ENCODE results near the gene HIP1.
"Not testable (repeated sequence)": the region's sequence is repeated elsewhere in the genome, so short reads cannot be mapped to it uniquely, and the experiment has no call there.

The HIP1 gene

DNA sequence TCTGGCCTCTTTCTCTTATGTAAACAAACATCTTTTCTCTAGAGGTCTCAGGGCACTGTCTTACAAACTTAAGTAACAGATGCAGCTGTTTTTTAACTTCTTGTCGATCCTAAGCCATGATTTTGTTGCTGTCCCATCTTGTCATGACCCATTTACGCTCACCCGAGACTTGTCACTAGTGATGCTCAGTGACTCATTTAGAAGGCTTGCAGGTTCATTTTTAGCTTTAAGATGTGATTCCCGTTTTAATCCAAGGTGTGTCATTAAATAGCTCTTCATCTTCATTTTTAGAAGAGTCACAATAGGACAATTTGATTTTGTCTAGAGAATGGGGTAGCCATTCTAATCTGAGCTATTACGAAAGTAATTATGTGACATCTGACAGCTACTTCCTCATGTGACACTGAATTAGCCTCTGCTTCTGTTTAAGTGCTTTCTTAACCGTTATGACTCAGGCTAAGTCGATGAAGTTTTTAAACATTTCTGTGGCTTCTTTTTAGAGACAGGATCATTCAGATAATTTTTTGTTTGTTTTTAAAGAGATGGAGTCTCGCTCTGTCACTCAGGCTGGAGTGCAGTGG, 203.9 kb downstream of the HIP1 start:
- no peak for FAIRE-seq
- DNase-seq (ENCODE audit: low spot score): no peak

DNA sequence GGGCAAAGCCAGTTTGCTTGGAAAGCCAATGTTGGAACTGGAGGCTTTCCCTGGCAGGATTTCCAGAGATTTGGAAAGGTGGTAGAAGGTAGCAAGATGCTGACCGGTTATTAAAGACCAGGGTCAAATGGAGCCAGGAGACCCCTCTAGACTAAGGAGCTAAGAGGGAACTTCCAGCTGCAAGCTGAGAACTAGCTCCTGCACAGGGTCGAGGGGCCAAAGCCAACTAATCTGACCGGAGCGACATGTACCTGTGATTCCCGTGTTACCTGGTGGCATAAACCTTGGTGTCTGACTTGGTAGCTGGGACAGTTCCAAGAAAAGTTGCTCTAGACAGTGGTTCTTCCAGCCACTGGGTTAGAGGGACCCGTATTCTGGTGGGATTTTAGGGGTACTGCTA, 204.8 kb downstream of the HIP1 start:
- no peak for DNase-seq (ENCODE audit: low spot score)
- no peak for FAIRE-seq

DNA sequence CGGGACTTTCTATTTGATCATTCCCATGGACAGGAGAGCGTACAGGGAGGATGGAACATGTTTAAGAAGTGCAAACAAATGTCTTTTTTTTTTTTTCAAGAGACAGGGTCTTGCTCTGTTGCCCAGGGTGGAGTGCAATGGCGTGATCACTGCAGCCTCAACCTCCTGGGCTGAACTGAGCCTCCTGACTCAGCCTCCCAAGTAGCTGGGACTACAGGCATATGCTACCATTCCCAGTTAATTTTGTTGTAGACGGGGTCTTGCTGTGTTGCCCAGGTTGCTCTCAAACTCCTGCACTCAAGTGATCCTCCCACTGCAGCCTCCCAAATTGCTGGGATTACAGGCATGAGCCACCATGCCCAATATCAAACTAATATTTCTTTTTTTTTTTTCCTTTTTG, 206.1 kb downstream of the HIP1 start:
- DNase-seq (ENCODE audit: low spot score) (no peak), FAIRE-seq (no peak)

DNA sequence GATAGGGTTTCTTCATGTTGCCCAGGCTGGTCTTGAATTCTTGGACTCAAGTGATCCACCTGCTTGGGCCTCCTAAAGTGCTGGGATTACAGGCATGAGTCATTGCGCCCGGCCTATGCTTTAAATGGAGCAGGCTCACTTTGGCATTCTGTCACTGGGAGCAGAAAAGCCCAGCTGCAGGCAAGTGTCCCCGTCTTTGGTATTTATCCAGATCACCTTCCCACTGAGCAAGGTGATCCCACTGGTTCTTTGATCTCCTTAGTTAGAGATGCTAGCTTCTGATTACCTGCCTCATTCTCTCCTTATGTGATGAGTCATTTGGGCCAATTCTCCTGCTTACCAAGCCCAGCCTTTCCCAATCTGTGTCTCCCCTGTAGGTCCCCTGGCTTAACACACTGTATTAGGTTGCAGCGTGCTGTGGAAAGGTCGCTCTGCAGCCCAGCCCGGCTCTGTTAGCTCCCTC, 207.4 kb downstream of the HIP1 start:
- FAIRE-seq (no peak), DNase-seq (ENCODE audit: low spot score) (peak; percentile 35)

DNA sequence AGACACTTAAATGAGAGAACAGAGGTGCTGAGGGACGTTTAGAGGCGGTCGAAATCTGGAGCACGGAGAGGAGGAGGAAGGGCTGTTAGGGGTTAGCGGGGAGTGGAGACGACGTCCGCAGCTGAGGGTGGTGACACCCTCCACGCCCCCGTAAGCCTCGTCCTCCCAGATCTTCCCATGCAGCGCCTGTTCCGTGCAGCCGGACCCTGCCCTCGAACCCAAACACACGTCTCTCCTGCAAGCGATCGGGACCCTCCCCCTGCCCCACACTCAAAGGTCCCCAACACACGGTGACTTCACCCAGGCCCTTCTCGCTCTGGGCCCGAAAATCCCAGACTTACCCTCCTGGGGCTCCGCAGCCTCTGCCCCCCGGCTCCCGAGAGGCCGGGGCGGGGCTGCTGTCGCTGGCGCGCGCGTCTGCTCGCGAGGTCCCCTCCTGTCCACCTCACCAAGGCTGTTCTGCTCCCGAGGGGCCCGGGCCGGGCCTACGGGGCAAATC, 211.5 kb downstream of the HIP1 start:
- not testable (repeated sequence) for DNase-seq (ENCODE audit: low spot score)

DNA sequence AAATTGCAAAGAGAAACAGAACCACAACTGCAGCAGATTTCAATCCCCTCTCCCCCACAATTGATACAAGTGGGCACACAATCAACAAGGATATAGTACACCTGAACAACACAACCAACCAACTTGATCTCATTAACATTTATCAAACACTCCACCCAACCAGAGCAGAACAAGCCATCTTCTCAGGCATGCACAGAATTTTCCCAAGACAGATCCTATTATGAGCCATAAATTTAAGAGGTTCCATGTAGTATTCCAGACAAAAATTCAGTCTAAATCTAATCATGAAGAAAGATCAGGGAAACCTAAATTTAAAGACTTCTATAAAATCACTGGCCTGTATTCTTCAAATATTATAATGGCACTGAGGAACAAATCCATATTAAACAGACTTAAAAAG, 217.0 kb downstream of the HIP1 start:
- DNase-seq (ENCODE audit: low spot score); FAIRE-seq: not testable (repeated sequence)

More for the DNA sequence above, 211.5 kb downstream of the HIP1 start:
- FAIRE-seq: not testable (repeated sequence)

DNA sequence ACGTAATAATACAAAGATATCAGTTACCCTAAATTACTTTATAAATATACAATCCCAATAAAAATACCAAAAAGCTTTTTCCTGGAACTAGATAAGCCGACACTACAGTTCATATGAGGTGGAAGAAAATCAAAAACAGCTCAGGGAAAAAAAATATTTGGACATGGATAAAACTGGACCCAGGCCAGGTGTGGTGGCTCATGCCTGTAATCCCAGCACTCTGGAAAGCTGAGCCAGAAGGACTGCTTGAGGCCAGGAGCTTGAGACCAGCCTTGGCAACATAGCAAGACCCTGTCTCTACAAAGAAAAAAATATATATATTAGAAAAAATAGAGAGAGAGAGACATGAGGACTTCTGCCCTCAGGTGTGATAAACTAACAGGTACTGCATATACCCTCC, 219.9 kb downstream of the HIP1 start:
- not testable (repeated sequence) for FAIRE-seq; DNase-seq (ENCODE audit: low spot score)

DNA sequence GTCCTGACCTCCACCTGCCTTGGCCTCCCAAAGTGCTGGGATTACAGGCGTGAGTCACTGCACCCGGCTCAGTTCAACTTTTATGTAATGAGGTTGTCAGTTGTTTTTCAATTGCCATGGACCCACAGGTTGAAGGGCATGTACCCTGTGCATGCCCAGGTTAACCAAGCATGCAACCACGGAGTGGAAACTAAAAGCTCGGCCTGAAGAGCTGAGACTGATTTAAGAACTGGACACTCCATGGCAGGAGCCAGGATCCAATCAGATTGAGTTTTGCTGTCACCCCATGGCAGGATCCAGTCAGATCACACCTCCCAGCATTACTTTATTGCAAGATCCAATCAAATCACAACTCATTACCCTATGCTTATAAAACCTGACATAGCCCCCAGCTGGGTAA, 229.7 kb downstream of the HIP1 start:
- FAIRE-seq: not testable (repeated sequence)

DNA sequence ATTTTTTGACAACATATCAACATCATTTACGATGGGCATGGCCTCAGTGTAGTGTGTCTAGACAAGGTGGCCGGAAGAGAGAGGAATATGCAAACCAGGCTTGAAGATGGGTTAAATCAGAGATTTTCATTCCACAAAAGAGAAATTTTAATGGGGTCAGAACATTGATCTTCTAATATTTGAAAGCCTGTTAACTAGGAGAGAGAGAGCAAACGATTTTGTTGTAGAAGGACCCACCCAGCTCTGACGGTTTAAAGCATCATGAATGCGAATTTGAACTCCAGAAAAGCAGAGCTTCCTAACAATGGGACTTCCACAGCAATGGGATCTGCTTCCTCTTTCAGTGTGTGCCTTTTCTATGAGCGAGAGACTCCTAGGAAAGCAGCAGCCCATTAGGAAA, 246.7 kb downstream of the HIP1 start, which contains the start of gene SPDYE5:
TSS of gene SPDYE5 (plus strand) at position 301 of the 400 bp plus-strand sequence. CDS start 1,728 bp downstream, outside the sequence.
- not testable (repeated sequence) for DNase-seq (ENCODE audit: low spot score); FAIRE-seq

More for the DNA sequence above, 229.7 kb downstream of the HIP1 start:
- DNase-seq (ENCODE audit: low spot score): not testable (repeated sequence)

DNA sequence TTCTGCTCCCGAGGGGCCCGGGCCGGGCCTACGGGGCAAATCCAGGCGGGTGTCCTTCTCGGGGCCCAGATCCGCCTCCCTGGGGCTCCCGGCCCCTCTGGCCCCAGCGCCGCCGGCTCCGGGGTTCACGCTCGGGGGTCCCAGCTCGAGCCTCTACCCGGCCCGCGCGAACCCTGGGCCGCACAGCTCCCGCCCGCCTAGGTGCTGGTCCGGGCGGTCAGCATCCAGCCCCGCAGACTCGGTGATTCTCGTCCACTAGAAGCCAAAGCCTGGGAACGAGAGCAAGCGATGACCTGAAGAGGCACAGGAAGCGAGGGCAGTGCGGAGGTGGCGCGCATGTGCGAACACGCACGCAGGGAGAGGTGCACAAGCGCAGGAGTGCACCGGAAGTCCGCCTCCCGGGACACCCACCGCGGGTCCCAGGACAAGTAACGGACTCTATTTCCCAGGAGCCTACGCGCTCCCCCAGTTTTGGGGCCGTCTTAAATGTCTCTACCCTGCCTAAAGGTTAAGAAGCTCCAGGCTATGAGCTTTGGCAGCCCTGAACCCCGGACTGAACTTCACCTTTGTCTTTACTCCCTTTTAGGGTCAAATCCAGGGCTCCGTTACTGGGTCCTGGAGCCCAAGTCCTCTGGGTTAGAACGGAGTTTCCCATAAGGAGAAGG, 252.6 kb downstream of the HIP1 start, which contains the start of gene POM121C:
TSS of gene POM121C (minus strand) at position 321 of the 665 bp plus-strand sequence. CDS start 44,803 bp downstream, outside the sequence.
- not testable (repeated sequence) for FAIRE-seq
- peak; percentile 91 for DNase-seq (ENCODE audit: low spot score)

DNA sequence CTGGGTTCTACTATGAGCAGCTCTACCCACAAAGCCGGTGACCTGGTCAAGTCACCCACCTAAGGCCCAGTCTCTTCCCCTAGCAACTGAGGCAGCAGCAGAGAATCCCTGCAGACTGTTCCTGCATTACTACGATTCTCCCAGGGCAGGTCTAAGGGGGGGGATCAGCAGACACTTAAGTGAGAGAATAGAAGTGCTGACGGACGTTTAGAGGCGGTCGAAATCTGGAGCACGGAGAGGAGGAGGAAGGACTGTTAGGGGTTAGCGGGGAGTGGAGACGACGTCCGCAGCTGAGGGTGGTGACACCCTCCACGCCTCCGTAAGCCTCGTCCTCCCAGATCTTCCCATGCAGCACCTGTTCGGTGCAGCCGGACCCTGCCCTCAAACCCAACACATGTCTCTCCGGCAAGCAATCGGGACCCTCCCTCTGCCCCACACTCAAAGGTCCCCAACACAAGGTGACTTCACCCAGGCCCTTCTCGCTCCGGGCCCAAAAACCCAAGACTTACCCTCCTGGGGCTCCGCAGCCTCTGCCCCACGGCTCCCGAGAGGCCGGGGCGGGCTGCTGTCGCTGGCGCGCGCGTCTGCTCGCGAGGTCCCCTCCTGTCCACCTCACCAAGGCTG, 253.3 kb downstream of the HIP1 start:
- DNase-seq (ENCODE audit: low spot score); FAIRE-seq: not testable (repeated sequence)

Data from urothelium cell line (cell line).